ENCODE results near the gene HMX1. TPM values are rescaled to one million over a fixed set of nuclear protein-coding genes. Genes with fewer than 3 reads are reported as not detected.

The HMX1 gene
- total RNA-seq, 4 donors from 2014 or later, result 0.84 TPM; not detected in 3

- DNase-seq (ENCODE audit: low spot score in 2 of 2), result no peak
- TF ChIP-seq CTCF (IDR thresholded peaks at IDR 0.05), result no peak
- TF ChIP-seq POLR2A (IDR thresholded peaks at IDR 0.05), result no peak
- no peak overlapping the region for H3K4me3 ChIP-seq (ENCODE audit: low read depth, poor library complexity, severe bottlenecking)
- 73 to 76% methylated on average over 7 to 8 of the region's 8 CpGs for WGBS, 2 donors
- intact Hi-C loops (cut with DNase I; ENCODE audit: low total_unique reads), result no loop called here
Observed at GRCh38 chr4:8850830-8851188, 20.8 kb downstream of the HMX1 start.

DNA sequence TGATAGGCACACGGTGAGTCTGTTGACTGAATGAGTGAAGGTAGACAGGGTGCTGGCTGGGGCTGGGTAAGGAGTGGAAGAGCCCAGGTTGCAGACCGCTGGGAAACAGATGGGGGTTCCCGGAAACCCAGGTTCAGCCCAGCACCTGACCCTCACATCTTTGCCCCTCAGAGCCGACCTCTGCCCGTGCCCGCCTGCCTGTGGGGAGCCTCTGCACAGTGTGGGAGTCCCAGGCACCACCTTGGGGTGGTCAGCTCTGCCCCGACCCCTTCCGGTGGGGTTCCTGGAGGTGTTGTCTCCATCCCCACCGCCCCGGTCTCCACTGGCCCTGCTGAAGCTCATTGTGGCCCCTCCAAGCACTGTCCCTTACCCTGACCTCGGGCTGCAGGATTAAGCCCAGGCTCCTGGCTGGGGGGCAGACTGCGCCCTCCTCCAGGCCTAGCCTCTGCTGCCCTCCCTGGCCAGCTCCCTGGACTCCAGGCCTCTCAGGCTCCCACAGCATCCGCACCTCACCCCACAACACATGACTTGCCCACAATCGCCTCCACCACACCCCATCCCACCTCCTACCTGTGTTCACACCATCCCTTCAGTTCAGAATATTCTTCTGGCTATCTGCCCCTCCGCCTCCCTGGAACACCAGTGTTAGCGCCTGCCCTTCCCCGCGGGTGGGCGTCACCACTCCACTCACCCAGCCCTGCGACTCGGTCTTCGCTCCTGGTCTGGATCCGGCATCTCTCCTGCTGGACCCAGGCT, 21.4 kb downstream of the HMX1 start:
- 79 to 82% methylated on average over 20 to 22 of the region's 23 CpGs for WGBS, 2 donors
- H3K4me3 ChIP-seq (ENCODE audit: low read depth, poor library complexity, severe bottlenecking), result no peak overlapping the region
- intact Hi-C loops (cut with DNase I; ENCODE audit: low total_unique reads), result no loop called here
- TF ChIP-seq POLR2A (IDR thresholded peaks at IDR 0.05), result no peak
- no peak for TF ChIP-seq CTCF (IDR thresholded peaks at IDR 0.05)
- DNase-seq (ENCODE audit: low spot score in 2 of 2), result no peak

DNA sequence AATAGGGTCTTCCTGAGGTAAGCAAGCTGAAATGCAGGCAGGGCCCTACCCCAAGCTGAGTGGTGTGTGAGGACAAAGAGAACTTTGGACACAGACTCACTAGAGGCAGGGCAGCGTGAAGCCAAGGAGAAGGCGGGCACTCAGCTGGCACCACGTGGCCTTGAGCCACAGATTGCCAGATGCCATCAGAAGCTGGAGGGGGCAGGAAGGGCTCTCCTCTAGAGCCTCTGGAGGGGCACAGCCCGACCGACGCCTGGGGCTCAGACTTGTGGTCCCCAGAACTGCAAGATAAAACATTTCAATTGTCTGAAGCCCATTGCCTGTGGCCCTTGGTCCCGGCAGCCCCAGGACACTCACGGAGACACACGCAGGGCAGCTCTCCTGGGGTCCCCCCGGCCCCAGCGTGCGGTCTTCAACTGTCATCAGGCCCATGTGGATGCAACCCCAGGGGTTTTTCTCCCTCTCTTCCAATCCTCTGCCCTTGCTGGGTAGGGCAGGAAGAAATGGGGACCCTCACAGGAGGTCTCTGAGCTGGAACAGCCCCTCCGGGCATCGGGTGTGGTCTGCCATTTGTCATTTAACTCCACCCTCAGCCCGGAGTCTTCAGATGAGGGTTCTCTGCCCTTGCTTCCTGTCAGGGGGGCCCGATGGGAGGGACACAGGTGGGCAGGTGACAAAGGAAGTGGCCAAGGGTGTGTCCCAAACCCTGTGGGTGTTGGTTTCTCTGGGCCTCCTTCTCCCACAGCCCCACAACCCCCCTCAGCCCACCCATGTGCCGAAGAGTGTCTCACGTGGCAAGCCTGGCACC, 22.2 kb downstream of the HMX1 start:
- TF ChIP-seq CTCF (IDR thresholded peaks at IDR 0.05) (no peak), POLR2A (IDR thresholded peaks at IDR 0.05) (no peak)
- WGBS, 2 donors, result 40 to 58% methylated on average over 18 of the region's 18 CpGs
- intact Hi-C loops (cut with DNase I; ENCODE audit: low total_unique reads), result no loop called here
- no peak for DNase-seq (ENCODE audit: low spot score in 2 of 2)
- H3K4me3 ChIP-seq (ENCODE audit: low read depth, poor library complexity, severe bottlenecking), result no peak overlapping the region

DNA sequence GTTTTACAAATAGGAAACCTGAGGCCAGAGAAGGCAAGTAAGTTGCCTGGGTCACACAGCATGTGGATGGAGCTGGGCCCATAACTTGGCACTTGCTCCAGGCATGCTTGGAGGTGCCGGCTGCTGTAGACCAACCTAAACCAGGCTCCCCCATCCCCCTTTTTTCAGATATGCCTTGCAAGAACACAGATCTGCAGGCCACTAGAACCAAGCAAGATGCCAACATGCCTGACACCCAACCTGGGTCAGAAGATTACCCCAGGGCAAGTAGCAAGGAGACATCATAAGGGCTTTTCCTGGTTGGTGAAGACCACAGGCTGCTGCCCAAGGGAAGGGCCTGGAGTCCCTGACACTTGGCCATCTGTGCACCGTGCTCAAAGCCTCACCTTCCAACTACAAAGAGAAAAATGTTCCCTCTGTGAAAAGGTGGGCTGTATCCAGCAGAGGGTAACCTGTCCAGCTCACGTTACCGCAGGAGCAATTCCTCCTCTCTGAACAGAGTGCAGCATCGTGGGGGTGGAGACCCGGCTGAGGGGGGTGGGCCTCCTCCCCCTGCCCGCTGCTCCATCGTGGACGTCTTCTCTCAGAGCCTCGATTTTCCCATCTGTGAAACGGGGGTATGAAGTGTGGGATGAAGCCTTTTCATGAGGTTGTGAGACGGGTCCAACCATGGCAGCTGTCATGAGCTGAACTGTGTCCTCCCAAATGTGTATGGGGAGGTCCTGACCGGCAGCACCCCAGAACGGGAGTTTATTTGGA, 23.0 kb downstream of the HMX1 start:
- intact Hi-C loops (cut with DNase I; ENCODE audit: low total_unique reads), result no loop called here
- H3K4me3 ChIP-seq (ENCODE audit: low read depth, poor library complexity, severe bottlenecking), result no peak overlapping the region
- WGBS, 2 donors, result 66 to 70% methylated on average over 14 of the region's 14 CpGs
- DNase-seq (ENCODE audit: low spot score in 2 of 2), result peak in 1 of 2 donors; percentile 50
- TF ChIP-seq CTCF (IDR thresholded peaks at IDR 0.05) (no peak), POLR2A (IDR thresholded peaks at IDR 0.05) (no peak)

DNA sequence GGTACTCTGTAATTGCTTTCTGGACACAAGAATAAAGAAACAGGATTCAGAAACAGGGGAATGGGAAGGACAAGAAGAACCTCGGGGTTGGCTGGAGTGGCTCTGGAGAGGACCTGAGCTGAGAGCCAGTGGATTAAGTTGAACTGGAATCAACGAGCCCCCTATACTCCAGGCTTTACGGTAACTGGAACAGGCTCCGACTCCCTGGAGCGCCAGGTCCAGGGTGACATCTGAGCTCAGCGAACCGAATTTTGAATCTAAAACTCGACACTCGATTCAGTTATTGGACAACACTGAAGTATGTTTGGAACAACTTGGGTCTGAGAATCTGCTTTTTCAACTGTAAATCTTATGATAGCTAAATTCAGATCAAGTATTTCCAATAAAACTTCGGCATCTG, 23.9 kb downstream of the HMX1 start:
- 6 to 7% methylated on average over 10 of the region's 10 CpGs for WGBS, 2 donors
- DNase-seq (ENCODE audit: low spot score in 2 of 2), result no peak
- no peak for TF ChIP-seq CTCF (IDR thresholded peaks at IDR 0.05)
- no peak for TF ChIP-seq POLR2A (IDR thresholded peaks at IDR 0.05)
- intact Hi-C loops (cut with DNase I; ENCODE audit: low total_unique reads), result no loop called here
- H3K4me3 ChIP-seq (ENCODE audit: low read depth, poor library complexity, severe bottlenecking), result no peak overlapping the region
